ENCODE results near the gene TSTD2.

DNA sequence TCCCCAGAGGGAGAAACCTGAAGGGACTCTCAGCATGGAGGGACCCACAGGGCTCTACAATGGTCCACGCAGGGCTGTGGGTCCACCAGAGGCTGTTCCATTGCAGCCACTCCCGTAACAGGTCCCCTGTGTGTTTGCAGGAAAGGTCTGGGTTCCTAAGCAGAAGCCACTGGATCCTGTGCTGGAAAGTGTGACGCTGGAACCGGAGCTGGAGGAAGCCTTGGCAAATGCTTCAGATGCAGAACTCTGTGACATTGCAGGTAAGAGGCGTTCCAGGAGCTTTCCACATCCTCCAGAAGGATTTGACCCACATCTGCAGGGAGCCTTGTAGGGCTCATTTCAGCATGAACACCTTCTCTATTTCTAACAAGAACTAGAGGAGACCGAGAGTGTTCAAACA, 80.0 kb downstream of the TSTD2 start:
- no peak for TF ChIP-seq POLR2AphosphoS5 (IDR thresholded peaks at IDR 0.05)
- TF ChIP-seq, protein P1, sequence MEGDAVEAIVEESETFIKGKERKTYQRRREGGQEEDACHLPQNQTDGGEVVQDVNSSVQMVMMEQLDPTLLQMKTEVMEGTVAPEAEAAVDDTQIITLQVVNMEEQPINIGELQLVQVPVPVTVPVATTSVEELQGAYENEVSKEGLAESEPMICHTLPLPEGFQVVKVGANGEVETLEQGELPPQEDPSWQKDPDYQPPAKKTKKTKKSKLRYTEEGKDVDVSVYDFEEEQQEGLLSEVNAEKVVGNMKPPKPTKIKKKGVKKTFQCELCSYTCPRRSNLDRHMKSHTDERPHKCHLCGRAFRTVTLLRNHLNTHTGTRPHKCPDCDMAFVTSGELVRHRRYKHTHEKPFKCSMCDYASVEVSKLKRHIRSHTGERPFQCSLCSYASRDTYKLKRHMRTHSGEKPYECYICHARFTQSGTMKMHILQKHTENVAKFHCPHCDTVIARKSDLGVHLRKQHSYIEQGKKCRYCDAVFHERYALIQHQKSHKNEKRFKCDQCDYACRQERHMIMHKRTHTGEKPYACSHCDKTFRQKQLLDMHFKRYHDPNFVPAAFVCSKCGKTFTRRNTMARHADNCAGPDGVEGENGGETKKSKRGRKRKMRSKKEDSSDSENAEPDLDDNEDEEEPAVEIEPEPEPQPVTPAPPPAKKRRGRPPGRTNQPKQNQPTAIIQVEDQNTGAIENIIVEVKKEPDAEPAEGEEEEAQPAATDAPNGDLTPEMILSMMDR (IDR thresholded peaks at IDR 0.05 in 8 of 11, conservative IDR thresholded peaks at IDR 0.05 in 3 of 11), result no peak
- TF ChIP-seq POLR2A (IDR thresholded peaks at IDR 0.05), result no peak
